Ovary (tissue), 3 donors: ENCODE results near the gene ICA1.
"Not testable (repeated sequence)": the region's sequence is repeated elsewhere in the genome, so short reads cannot be mapped to it uniquely, and the experiment has no call there.

Experiments used
- CTCF ChIP-seq, 3 donors: fragments of 450-650 bp in 2 of 3; fragments of 200-600 bp in 1 of 3; IDR thresholded peaks; one replicate each; pipeline versions ENCODE4 v1.5.1 to v1.8.0; 2016 to 2022; ENCODE audit warnings: antibody characterized with exemption in 3 of 3, mild to moderate bottlenecking in 1 of 3
- POLR2A ChIP-seq: fragments of 450-650 bp; IDR thresholded peaks from one replicate; pipeline ENCODE4 v1.6.1; 2017; ENCODE audit warnings: antibody characterized with exemption, mild to moderate bottlenecking, moderate library complexity
- donor health status: DM: no; HTN: no; CAD: no.

DNA sequence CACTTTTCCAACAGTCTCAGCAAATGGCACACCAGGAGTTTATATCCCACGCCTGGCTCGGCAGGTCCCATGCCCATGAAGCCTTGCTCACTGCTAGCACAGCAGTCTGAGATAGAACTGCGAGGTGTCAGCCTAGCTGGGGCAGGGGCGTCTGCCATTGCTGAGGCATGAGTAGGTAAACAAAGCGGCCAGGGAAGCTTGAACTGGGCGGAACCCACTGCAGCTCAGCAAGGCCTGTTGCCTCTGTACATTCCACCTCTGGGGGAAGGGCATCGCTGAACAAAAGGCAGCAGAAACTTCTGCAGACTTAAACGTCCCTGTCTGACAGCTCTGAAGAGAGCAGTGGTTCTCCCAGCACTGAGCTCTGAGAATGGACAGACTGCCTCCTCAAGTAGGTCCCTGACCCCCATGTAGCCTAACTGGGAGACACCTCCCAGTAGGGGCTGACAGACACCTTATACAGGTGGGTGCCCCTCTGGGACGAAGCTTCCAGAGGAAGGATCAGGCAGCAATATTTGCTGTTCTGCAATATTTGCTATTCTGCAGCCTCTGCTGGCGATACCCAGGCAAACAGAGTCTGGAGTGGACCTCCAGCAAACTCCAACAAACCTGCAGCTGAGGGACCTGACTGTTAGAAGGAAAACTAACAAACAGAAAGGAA lies 22.1 kb downstream of the ICA1 start:
- TF ChIP-seq CTCF (IDR thresholded peaks at IDR 0.05); POLR2A: not testable (repeated sequence)
